Fibroblast of lung (primary cell): ENCODE results near the gene UQCRFS1.

Source experiments
- EZH2 ChIP-seq: IDR thresholded peaks from 2 replicates; pipeline ENCODE4 v1.5.1; 2012; ENCODE audit warnings: low read length, control low read depth, mild to moderate bottlenecking; ENCODE audit errors: missing control alignments
- TF ChIP-seq, protein P1 (sequence below), 2 donors: IDR thresholded peaks in 1 of 2; conservative IDR thresholded peaks in 1 of 2; 1 replicate in 1 of 2; 2 replicates in 1 of 2; pipeline ENCODE4 v1.5.1; 2011 to 2012; ENCODE audit warnings: low read length in 2 of 2, control low read depth in 1 of 2, inconsistent platforms in 1 of 2, low read depth in 1 of 2, mild to moderate bottlenecking in 1 of 2

DNA sequence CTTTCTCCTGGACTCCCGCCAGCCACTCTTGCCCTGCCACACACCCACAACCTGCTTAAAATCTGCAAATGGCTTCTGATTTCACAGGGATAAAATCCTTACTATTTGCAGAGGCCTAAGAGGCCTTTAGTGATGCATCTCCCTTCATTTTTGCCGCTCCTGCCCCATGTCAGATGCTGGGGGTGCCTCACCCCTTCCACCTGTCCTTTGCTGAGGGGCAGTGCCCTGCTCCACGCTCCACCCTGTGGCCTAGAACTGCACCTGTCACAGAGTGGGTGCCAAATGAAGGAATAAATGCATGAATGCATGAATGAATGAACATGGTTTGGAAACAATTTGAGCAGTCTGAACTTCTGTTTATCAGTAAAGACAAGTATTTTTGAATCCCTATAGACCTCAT lies 34.1 kb upstream of the UQCRFS1 start:
- TF ChIP-seq EZH2, result no peak
- TF ChIP-seq, protein P1, sequence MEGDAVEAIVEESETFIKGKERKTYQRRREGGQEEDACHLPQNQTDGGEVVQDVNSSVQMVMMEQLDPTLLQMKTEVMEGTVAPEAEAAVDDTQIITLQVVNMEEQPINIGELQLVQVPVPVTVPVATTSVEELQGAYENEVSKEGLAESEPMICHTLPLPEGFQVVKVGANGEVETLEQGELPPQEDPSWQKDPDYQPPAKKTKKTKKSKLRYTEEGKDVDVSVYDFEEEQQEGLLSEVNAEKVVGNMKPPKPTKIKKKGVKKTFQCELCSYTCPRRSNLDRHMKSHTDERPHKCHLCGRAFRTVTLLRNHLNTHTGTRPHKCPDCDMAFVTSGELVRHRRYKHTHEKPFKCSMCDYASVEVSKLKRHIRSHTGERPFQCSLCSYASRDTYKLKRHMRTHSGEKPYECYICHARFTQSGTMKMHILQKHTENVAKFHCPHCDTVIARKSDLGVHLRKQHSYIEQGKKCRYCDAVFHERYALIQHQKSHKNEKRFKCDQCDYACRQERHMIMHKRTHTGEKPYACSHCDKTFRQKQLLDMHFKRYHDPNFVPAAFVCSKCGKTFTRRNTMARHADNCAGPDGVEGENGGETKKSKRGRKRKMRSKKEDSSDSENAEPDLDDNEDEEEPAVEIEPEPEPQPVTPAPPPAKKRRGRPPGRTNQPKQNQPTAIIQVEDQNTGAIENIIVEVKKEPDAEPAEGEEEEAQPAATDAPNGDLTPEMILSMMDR (conservative IDR thresholded peaks at IDR 0.05 in 1 of 2, IDR thresholded peaks at IDR 0.05 in 1 of 2; ENCODE audit: low read depth in 1 of 2, low read length in 2 of 2), result no peak
